K562 (cell line): Measurements from ENCODE around the gene NUP85. TPM values are rescaled to one million over a fixed set of nuclear protein-coding genes. Genes with fewer than 3 reads are reported as not detected.

Experiments used
- ATAC-seq: fragments of 200-7000 bp; cut with Tn5 transposase; 3 replicates; pipeline ENCODE4 v1.9.1; 2020; ENCODE audit warnings: moderate library complexity
- BruUV-seq: library from RNA; stranded (reverse); fragments of 400-500 nt; replicated peaks from 2 replicates; lab custom pipeline; 2021; lab: Mats Ljungman, UMichigan
- CTCF ChIA-PET: fragments of 300-600 bp; formaldehyde crosslinking; extraction: SDS; loops from one replicate; lab custom pipeline; 2021; ENCODE audit warnings: low intra/inter-chr PET ratio; lab: Yijun Ruan, JAX
- POLR2A ChIA-PET: fragments of 300-600, 350-650 bp; sonication (Branson Sonifier 250); formaldehyde crosslinking; extraction: SDS; loops from one replicate; lab custom pipeline; 2021; ENCODE audit warnings: antibody characterized with exemption, inconsistent platforms; lab: Yijun Ruan, JAX
- DNase-seq, 4 experiments: peaks; one replicate each; pipeline versions ENCODE4 v3.0.0 to v3.0.0-alpha.2; 2011 to 2018; ENCODE audit warnings: low spot score in 3 of 4, mixed read lengths in 3 of 4; ENCODE audit errors: extremely low read depth in 1 of 4
- FAIRE-seq: peaks from 2 replicates; lab custom pipeline; 2011; peaks lifted over from hg19 to GRCh38; lab: Jason Lieb, UNC
- H2AFZ ChIP-seq: 2 replicates; pipeline ENCODE4 v1.6.0; 2011; ENCODE audit warnings: low read depth, low read length, control low read depth, inconsistent platforms
- H3K27ac ChIP-seq: fragments of 200-600 bp; 3 replicates; pipeline ENCODE4 v1.8.0; 2011; ENCODE audit warnings: low read depth, mild to moderate bottlenecking, control low read depth, inconsistent platforms, low read length, moderate library complexity, mixed read lengths; ENCODE audit errors: extremely low read depth
- H3K27me3 ChIP-seq, 2 experiments: fragments of 300-600 bp in 1 of 2; 2 replicates in 1 of 2; 3 replicates in 1 of 2; pipeline versions ENCODE4 v1.6.0 to v1.8.0; 2011; ENCODE audit warnings: inconsistent platforms in 2 of 2, low read length in 2 of 2, mild to moderate bottlenecking in 1 of 2, mixed read lengths in 1 of 2, moderate library complexity in 1 of 2; ENCODE audit not compliant: control insufficient read depth in 2 of 2, insufficient read depth in 2 of 2
- H3K36me3 ChIP-seq: fragments of 300-600 bp; 3 replicates; pipeline ENCODE4 v1.8.0; 2011; ENCODE audit warnings: mild to moderate bottlenecking, low read length, inconsistent platforms; ENCODE audit not compliant: control insufficient read depth, insufficient read depth
- H3K4me1 ChIP-seq, 2 experiments: fragments of 200-600 bp in 1 of 2; replicated peaks in 1 of 2; 2 replicates in 1 of 2; 3 replicates in 1 of 2; pipeline versions ENCODE4 v1.5.1 to v1.8.0; 2011; ENCODE audit warnings: inconsistent platforms in 2 of 2, low read length in 2 of 2, mild to moderate bottlenecking in 1 of 2, mixed read lengths in 1 of 2, moderate library complexity in 1 of 2; ENCODE audit not compliant: control insufficient read depth in 2 of 2, insufficient read depth in 2 of 2
- H3K4me2 ChIP-seq: 2 replicates; pipeline ENCODE4 v1.6.1; 2011; ENCODE audit warnings: low read length, control low read depth, inconsistent platforms, mixed read lengths; ENCODE audit not compliant: insufficient read depth
- H3K4me3 ChIP-seq: fragments of 200-600 bp; sonication (generic), shearing (Covaris generic); 2 replicates; pipeline ENCODE4 v1.5.1; 2016; ENCODE audit warnings: control low read depth, inconsistent platforms
- H3K79me2 ChIP-seq: fragments of 200-600 bp; 3 replicates; pipeline ENCODE4 v1.8.0; 2011; ENCODE audit warnings: low read length, inconsistent platforms; ENCODE audit not compliant: control insufficient read depth, insufficient read depth
- H3K9ac ChIP-seq, 2 experiments: 2 replicates each; pipeline versions ENCODE4 v1.6.0 to v1.6.1; 2011; ENCODE audit warnings: low read depth in 2 of 2, low read length in 2 of 2, control low read depth in 1 of 2, inconsistent platforms in 1 of 2, mild to moderate bottlenecking in 1 of 2, mixed read lengths in 1 of 2; ENCODE audit not compliant: insufficient read depth in 1 of 2
- H3K9me1 ChIP-seq: one replicate; pipeline ENCODE4 v1.6.0; 2011; ENCODE audit warnings: inconsistent platforms, mild to moderate bottlenecking, low read length, moderate library complexity; ENCODE audit not compliant: control insufficient read depth, insufficient read depth
- H3K9me3 ChIP-seq: replicated peaks from 2 replicates; pipeline ENCODE4 v1.5.1; 2011; ENCODE audit warnings: low read depth, low read length, inconsistent platforms; ENCODE audit not compliant: control insufficient read depth, insufficient read depth
- H4K20me1 ChIP-seq: replicated peaks from 2 replicates; pipeline ENCODE4 v1.6.1; 2011; ENCODE audit warnings: low read length, inconsistent platforms, mixed read lengths; ENCODE audit not compliant: control insufficient read depth, insufficient read depth
- BACH1 ChIP-seq: fragments of 200-800 bp; sonication (Bioruptor generic); IDR thresholded peaks from 2 replicates; pipeline ENCODE4 v1.6.1; 2016; ENCODE audit warnings: missing genetic modification characterization, missing compliant biosample characterization
- FUS ChIP-seq: fragments of 200-400 bp; formaldehyde crosslinking; optimal IDR thresholded peaks from 2 replicates; pipeline ENCODE3; 2017; ENCODE audit warnings: low read depth, low read length
- NR2C2 ChIP-seq, 2 experiments: fragments of 200-800 bp in 1 of 2; sonication (Bioruptor generic) in 1 of 2; sonication (generic) in 1 of 2; formaldehyde crosslinking in 1 of 2; IDR thresholded peaks; 2 replicates each; pipeline versions ENCODE4 v1.6.1 to v1.8.0; 2016 to 2022; ENCODE audit warnings: mild to moderate bottlenecking in 1 of 2, missing compliant biosample characterization in 1 of 2, missing genetic modification characterization in 1 of 2, missing genetic modification reagents in 1 of 2
- ZC3H8 ChIP-seq: fragments of 450-650 bp; IDR thresholded peaks from 2 replicates; pipeline ENCODE4 v1.6.1; 2017
- ZNF175 ChIP-seq: fragments of 200-800 bp; sonication (Bioruptor generic); IDR thresholded peaks from 2 replicates; pipeline ENCODE4 v1.6.1; 2016; ENCODE audit warnings: low read depth, mild to moderate bottlenecking, missing genetic modification characterization, missing compliant biosample characterization
- ZNF347 ChIP-seq: fragments of 450-650 bp; formaldehyde crosslinking; IDR thresholded peaks from 2 replicates; pipeline ENCODE4 v1.4.0; 2020; ENCODE audit warnings: low read depth, mild to moderate bottlenecking, moderate library complexity
- ZNF584 ChIP-seq: fragments of 200-800 bp; sonication (Bioruptor generic); IDR thresholded peaks from 2 replicates; pipeline ENCODE4 v1.6.1; 2016; ENCODE audit warnings: low read depth, mild to moderate bottlenecking, missing genetic modification characterization, missing compliant biosample characterization
- ZNF696 ChIP-seq: fragments of 250-450 bp; sonication (Bioruptor Pico); conservative IDR thresholded peaks from 2 replicates; pipeline ENCODE4 v1.4.0; 2020; ENCODE audit warnings: mild to moderate bottlenecking, moderate library complexity
- WGBS: fragments of 100-300 bp; shearing (Covaris generic); methylation state at CpG from one replicate; pipeline ENCODE4 v1.1.6; 2016; ENCODE audit warnings: low coverage, mixed read lengths; ENCODE audit not compliant: insufficient coverage; ENCODE audit errors: missing lambda C conversion rate; 5-methylcytosine and 5-hydroxymethylcytosine counted together
- in situ Hi-C: fragments of 300-500 bp; cut with MboI; formaldehyde crosslinking; loops from 4 replicates; pipeline ENCODE4 v1.15.0; 2018; ENCODE audit warnings: inconsistent platforms, mixed read lengths
- intact Hi-C: fragments of 100-400 bp; cut with micrococcal nuclease; formaldehyde crosslinking; loops from 2 replicates; pipeline ENCODE4 v1.14.2; 2022
- polyA plus RNA-seq, 8 experiments: library from polyadenylated mRNA; depleted of rRNA in 4 of 8; stranded (reverse) in 5 of 8; unstranded in 3 of 8; fragments of >200 nt; fragmentation: Nextera tagmentation in 2 of 8; fragmentation: Illumina TruSeq in 1 of 8; extraction: Ambion mirVana in 2 of 8; extraction: Trizol in 1 of 8; gene quantifications; 2 replicates each; pipeline versions ENCODE4 v1.2.1 to v1.2.3, GENCODE V29; 2011 to 2014; ENCODE audit warnings: inconsistent platforms in 1 of 8, missing spikeins in 1 of 8
- total RNA-seq, 7 experiments: library from RNA; depleted of rRNA in 6 of 7; stranded (reverse); fragments of >200 nt in 6 of 7; fragmentation: Illumina TruSeq in 2 of 7; extraction: Trizol in 2 of 7; gene quantifications; 2 replicates each; pipeline versions ENCODE4 v1.2.1 to v1.2.3, GENCODE V29; 2011 to 2021; ENCODE audit warnings: low replicate concordance in 1 of 7
- TF ChIP-seq, protein P1 (sequence below), 2 experiments: fragments of 450-650 bp in 1 of 2; sonication (generic) in 1 of 2; formaldehyde crosslinking in 1 of 2; IDR thresholded peaks; 2 replicates each; pipeline versions ENCODE4 v1.7.1 to v1.9.0; 2016 to 2022; ENCODE audit warnings: inconsistent platforms in 1 of 2, mild to moderate bottlenecking in 1 of 2, missing genetic modification reagents in 1 of 2
- TF ChIP-seq, protein P2 (sequence below): IDR thresholded peaks from 2 replicates; pipeline ENCODE4 v1.6.1; 2011; ENCODE audit not compliant: insufficient read length; ENCODE audit errors: extremely low read depth

NUP85 gene
- total and polyA plus RNA-seq, 9 of the 15 experiments (the other 6 are each of a cell fraction or from before 2014, with no cell fraction given) = 50.2 to 177 (median 110) TPM

DNA sequence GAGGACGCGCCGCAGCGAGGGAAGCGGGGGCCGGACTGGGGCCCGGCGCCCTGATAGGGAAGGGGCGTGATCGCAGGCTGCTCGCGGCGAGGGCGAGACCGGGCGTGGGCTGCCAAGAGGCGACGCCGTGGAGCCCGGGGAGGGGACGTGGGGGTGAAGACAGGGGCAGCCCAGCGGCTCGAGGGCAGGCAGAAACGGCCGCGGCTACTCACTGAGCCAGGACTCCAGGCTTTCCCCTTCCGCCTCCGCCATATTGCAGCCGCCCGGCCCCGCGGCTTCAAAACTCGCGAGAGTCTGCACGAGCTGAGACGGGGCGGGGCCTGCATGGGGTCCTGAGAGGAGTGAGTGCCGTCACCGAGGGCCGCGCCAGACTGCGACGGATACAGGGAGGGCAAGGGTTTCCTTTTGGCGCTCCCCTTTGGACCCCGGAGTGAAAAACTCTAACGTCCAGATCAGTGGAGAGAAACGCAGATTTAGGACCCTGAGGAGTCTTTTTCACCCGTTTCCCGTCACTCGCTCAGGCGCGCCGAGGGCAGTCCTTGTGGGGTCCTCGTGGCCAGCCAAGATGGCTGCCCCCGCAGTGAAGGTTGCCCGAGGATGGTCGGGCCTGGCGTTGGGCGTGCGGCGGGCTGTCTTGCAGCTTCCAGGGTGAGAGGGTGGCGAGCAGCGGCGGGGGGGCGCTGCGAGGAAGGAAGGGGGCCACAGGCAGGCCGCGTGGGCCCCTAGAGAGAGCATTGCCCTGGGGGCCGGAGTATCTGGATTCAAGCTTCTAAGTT is 56.0 kb downstream of the NUP85 start, which contains the start of the genes GGA3 and MRPS7:
GGA3 (minus strand) TSS at position 271 of the 776 bp plus-strand sequence; CDS start at position 252, 19 bp downstream.
MRPS7 (plus strand) TSS at position 544 of the 776 bp plus-strand sequence; CDS start at position 566, 22 bp downstream.
- POLR2A ChIA-PET = interaction anchor here (0.5 to 6.3 kb wide), 36 partner anchors 9 to 1121 kb away, joined by 3 to 85 read pairs (median 5); partner anchors contain the start of genes GRB2, JPT1, MIF4GD and NUP85
- ATAC-seq (peak; percentile 96), DNase-seq (peak; percentile 86 to 97 (median 94)), FAIRE-seq (peak; percentile 63)
- intact Hi-C loops (loop anchor here (2.0 kb wide), 1 partner anchor 21 kb away; no protein-coding TSS in a partner anchor), in situ Hi-C loops (loop anchor here (10.0 kb wide), 1 partner anchor 153 kb away; no protein-coding TSS in a partner anchor)
- Histone ChIP-seq H4K20me1 (no peaks in the 10 kb centered on the region), H3K27ac (peak within 1 kb of the TSS; percentile 93), H3K79me2 (peaks cover 64% of the 10 kb centered on the region), H3K9ac (peak within 1 kb of the TSS; percentile 94 to 100), H2AFZ (peak within 1 kb of the TSS; percentile 89), H3K4me1 (peaks cover 20 to 23% of the 10 kb centered on the region in 2 experiments; a peak in 4 of 5 replicates), H3K27me3 (no peaks in the 10 kb centered on the region), H3K4me3 (peak within 1 kb of the TSS; percentile 91), H3K9me3 (no peaks in the 10 kb centered on the region), H3K4me2 (peak within 1 kb of the TSS; percentile 100), H3K36me3 (peaks cover 50% of the 10 kb centered on the region; the same call in 2 of the 3 replicates), H3K9me1 (no peaks in the 10 kb centered on the region)
- no TSS peak for BruUV-seq
- CTCF ChIA-PET = interaction anchor here (0.6 to 2.0 kb wide), 3 partner anchors 21 to 214 kb away, joined by 3 to 4 read pairs (median 3); partner anchors contain the start of gene KCTD2
- under 1% methylated on average over 56 of the region's 69 CpGs for whole genome bisulfite sequencing
- TF ChIP-seq, protein P1, sequence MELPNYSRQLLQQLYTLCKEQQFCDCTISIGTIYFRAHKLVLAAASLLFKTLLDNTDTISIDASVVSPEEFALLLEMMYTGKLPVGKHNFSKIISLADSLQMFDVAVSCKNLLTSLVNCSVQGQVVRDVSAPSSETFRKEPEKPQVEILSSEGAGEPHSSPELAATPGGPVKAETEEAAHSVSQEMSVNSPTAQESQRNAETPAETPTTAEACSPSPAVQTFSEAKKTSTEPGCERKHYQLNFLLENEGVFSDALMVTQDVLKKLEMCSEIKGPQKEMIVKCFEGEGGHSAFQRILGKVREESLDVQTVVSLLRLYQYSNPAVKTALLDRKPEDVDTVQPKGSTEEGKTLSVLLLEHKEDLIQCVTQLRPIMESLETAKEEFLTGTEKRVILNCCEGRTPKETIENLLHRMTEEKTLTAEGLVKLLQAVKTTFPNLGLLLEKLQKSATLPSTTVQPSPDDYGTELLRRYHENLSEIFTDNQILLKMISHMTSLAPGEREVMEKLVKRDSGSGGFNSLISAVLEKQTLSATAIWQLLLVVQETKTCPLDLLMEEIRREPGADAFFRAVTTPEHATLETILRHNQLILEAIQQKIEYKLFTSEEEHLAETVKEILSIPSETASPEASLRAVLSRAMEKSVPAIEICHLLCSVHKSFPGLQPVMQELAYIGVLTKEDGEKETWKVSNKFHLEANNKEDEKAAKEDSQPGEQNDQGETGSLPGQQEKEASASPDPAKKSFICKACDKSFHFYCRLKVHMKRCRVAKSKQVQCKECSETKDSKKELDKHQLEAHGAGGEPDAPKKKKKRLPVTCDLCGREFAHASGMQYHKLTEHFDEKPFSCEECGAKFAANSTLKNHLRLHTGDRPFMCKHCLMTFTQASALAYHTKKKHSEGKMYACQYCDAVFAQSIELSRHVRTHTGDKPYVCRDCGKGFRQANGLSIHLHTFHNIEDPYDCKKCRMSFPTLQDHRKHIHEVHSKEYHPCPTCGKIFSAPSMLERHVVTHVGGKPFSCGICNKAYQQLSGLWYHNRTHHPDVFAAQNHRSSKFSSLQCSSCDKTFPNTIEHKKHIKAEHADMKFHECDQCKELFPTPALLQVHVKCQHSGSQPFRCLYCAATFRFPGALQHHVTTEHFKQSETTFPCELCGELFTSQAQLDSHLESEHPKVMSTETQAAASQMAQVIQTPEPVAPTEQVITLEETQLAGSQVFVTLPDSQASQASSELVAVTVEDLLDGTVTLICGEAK (IDR thresholded peaks at IDR 0.05) = no peak; the same call in 1 of the 2 replicates
- TF ChIP-seq, protein P1 (CRISPR knock-in tag; IDR thresholded peaks at IDR 0.05) = no peak
- TF ChIP-seq, protein P2, sequence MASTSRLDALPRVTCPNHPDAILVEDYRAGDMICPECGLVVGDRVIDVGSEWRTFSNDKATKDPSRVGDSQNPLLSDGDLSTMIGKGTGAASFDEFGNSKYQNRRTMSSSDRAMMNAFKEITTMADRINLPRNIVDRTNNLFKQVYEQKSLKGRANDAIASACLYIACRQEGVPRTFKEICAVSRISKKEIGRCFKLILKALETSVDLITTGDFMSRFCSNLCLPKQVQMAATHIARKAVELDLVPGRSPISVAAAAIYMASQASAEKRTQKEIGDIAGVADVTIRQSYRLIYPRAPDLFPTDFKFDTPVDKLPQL = peak; percentile 27
- TF ChIP-seq NR2C2 (CRISPR knock-in tag; IDR thresholded peaks at IDR 0.05) = peak; percentile 1; the same call in 1 of the 2 replicates
- peak; percentile 79 for TF ChIP-seq NR2C2 (tag; IDR thresholded peaks at IDR 0.05)
- TF ChIP-seq ZC3H8 = no peak
- TF ChIP-seq ZNF696 = no peak
- TF ChIP-seq ZNF584 = no peak
- no peak for TF ChIP-seq FUS
- no peak for TF ChIP-seq BACH1
- no peak for TF ChIP-seq ZNF175 (CRISPR knock-in tag)
- no peak for TF ChIP-seq ZNF347 (CRISPR knock-in tag)
